Upper lobe of left lung (tissue), 4 donors: ENCODE results near the gene KCTD21.

Experiments
- EP300 ChIP-seq, 4 donors: sonication (generic); formaldehyde crosslinking; IDR thresholded peaks; one replicate each; pipeline ENCODE4 v1.5.1; 2017; ENCODE audit warnings: antibody characterized with exemption in 4 of 4, control low read depth in 2 of 4
- TF ChIP-seq, protein P1 (sequence below), 6 experiments: fragments of 450-650 bp in 4 of 6; fragments of 200-600 bp in 2 of 6; sonication (generic) in 2 of 6; IDR thresholded peaks; one replicate each; pipeline ENCODE4 v1.5.1; 2016 to 2019; ENCODE audit warnings: antibody characterized with exemption in 6 of 6

DNA sequence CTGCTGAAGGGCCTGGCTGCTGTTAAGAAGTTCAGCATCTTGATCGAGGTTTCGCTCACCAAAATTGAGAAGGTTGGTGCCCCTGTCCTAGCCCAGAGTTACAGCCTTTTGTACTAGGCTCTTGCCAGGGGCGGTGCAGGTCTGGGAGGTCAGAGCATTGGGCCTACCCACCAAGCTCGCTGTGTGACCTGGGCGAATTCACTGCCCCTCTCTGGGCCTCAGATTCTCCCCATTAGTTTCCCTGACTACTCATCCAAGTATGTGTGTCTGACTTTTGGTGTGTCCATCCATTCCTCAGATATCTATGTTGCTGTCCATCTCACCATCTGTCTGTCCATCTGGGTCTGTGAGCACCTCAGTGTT, 11.2 kb upstream of the KCTD21 start:
- TF ChIP-seq, protein P1, sequence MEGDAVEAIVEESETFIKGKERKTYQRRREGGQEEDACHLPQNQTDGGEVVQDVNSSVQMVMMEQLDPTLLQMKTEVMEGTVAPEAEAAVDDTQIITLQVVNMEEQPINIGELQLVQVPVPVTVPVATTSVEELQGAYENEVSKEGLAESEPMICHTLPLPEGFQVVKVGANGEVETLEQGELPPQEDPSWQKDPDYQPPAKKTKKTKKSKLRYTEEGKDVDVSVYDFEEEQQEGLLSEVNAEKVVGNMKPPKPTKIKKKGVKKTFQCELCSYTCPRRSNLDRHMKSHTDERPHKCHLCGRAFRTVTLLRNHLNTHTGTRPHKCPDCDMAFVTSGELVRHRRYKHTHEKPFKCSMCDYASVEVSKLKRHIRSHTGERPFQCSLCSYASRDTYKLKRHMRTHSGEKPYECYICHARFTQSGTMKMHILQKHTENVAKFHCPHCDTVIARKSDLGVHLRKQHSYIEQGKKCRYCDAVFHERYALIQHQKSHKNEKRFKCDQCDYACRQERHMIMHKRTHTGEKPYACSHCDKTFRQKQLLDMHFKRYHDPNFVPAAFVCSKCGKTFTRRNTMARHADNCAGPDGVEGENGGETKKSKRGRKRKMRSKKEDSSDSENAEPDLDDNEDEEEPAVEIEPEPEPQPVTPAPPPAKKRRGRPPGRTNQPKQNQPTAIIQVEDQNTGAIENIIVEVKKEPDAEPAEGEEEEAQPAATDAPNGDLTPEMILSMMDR (IDR thresholded peaks at IDR 0.05), result no peak
- no peak for TF ChIP-seq EP300 (IDR thresholded peaks at IDR 0.05)
